GM15510 (cell line): ENCODE measurements around the gene NDUFC2.

Source experiments
- POLR2A ChIP-seq: IDR thresholded peaks from 3 replicates; pipeline ENCODE4 v1.6.1; 2011; ENCODE audit warnings: borderline replicate concordance; ENCODE audit not compliant: insufficient read length; ENCODE audit errors: extremely low read depth

NDUFC2 gene

GRCh38 chr11:78079232-78080083, at the start of gene NDUFC2:
Gene NDUFC2 (minus strand): TSS chr11:78079862. CDS start chr11:78079744, 118 bp downstream.
- TF ChIP-seq POLR2A, result peak; percentile 81

- no peak for TF ChIP-seq POLR2A
These were observed 47.7 kb upstream of the NDUFC2 start for GRCh38 chr11:78127403-78127802.

GRCh38 chr11:78112582-78113275, 33.1 kb upstream of the NDUFC2 start:
- no peak for TF ChIP-seq POLR2A

GRCh38 chr11:78111298-78111697, 31.6 kb upstream of the NDUFC2 start:
- no peak for TF ChIP-seq POLR2A

- no peak for TF ChIP-seq POLR2A
These were observed 31.2 kb upstream of the NDUFC2 start for GRCh38 chr11:78110830-78111229.

- TF ChIP-seq POLR2A, result no peak
These were observed 30.7 kb upstream of the NDUFC2 start for GRCh38 chr11:78110351-78110750.

GRCh38 chr11:78109081-78110015, 29.7 kb upstream of the NDUFC2 start:
- no peak for TF ChIP-seq POLR2A

- no peak for TF ChIP-seq POLR2A
These were observed 21.2 kb upstream of the NDUFC2 start for GRCh38 chr11:78100676-78101472.

- no peak for TF ChIP-seq POLR2A
These were observed 20.6 kb upstream of the NDUFC2 start for GRCh38 chr11:78100261-78100660.

- no peak for TF ChIP-seq POLR2A
These were observed 20.0 kb upstream of the NDUFC2 start for GRCh38 chr11:78099666-78100065.

- TF ChIP-seq POLR2A, result no peak
These were observed 18.2 kb upstream of the NDUFC2 start for GRCh38 chr11:78097666-78098385.

GRCh38 chr11:78094250-78094649, 14.6 kb upstream of the NDUFC2 start:
- no peak for TF ChIP-seq POLR2A

GRCh38 chr11:78085972-78086371, 6.3 kb upstream of the NDUFC2 start:
- TF ChIP-seq POLR2A, result no peak
